Measurements from ENCODE around the gene RABGAP1L.

- no peak for TF ChIP-seq EP300 (IDR thresholded peaks at IDR 0.05)
- TF ChIP-seq, protein P1, sequence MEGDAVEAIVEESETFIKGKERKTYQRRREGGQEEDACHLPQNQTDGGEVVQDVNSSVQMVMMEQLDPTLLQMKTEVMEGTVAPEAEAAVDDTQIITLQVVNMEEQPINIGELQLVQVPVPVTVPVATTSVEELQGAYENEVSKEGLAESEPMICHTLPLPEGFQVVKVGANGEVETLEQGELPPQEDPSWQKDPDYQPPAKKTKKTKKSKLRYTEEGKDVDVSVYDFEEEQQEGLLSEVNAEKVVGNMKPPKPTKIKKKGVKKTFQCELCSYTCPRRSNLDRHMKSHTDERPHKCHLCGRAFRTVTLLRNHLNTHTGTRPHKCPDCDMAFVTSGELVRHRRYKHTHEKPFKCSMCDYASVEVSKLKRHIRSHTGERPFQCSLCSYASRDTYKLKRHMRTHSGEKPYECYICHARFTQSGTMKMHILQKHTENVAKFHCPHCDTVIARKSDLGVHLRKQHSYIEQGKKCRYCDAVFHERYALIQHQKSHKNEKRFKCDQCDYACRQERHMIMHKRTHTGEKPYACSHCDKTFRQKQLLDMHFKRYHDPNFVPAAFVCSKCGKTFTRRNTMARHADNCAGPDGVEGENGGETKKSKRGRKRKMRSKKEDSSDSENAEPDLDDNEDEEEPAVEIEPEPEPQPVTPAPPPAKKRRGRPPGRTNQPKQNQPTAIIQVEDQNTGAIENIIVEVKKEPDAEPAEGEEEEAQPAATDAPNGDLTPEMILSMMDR (IDR thresholded peaks at IDR 0.05): no peak
- TF ChIP-seq POLR2A (IDR thresholded peaks at IDR 0.05): no peak
- no peak for TF ChIP-seq POLR2AphosphoS5 (IDR thresholded peaks at IDR 0.05)
These were observed 47.0 kb downstream of the RABGAP1L start for GRCh38 chr1:174206148-174206836.
